H4 (cell line): ENCODE data around the gene FGF12. TPM values are rescaled to one million over a fixed set of nuclear protein-coding genes. Genes with fewer than 3 reads are reported as not detected.

Source experiments
- DNase-seq: peaks from one replicate; pipeline ENCODE4 v3.0.0-alpha.2; 2015; ENCODE audit warnings: low spot score
- total RNA-seq: library from RNA; depleted of rRNA; stranded (reverse); fragments of >200 nt; shearing (Covaris generic); gene quantifications from 2 replicates; pipeline ENCODE4 v1.2.3, GENCODE V29; 2014

The FGF12 gene
- total RNA-seq, 1 experiment from 2014 or later: 4.4 TPM

DNA sequence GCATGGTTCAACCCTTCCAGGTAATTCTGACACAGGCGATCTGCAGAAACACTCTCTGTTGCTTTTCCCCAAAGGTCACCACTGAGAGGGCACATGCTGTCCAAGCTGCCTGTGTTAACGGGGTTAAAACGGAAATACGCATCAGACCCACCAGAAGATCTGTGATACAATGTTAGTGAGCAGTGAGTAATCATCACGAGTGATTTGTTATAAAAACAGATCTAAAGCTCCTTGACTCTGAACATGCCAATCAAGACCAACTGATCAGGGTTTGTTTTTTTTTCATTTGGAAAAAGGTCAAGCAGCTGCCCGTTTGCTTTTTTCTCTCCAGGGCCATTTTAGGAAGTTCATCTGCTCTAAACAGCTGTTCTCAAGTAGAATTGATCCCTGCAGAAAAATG is 43.2 kb downstream of the FGF12 start:
- DNase-seq: no peak

DNA sequence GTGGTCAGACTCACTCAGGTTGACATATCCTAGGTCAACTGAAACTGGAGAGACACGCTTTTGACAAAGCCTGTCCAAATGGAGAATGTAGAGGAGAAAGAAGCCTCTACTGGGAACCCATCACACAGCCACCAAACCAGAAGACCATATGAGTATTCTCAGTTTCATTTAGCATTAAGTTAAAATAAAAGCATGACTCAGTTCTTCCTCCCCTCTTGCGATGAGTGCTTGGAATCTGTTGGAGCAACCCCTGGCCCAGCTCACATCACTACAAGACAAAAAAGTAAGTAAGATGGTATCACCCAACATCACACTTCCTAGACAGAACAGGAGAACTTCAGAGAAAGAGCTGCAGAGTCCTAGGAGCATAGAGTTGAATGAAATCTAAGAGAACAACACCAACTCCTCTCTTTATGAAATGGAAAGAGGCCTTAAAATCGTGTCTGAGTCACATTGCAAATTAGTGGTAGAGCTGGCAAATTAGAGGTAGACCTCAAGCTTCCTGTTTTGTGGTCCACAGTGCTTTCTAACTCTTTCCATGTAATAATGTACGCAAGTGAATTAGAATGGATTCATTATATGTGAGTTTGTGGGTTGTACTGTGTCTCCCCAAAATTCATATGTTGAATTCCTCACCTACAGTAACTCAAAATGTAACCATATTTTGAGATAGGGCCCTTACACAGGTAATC is 51.2 kb downstream of the FGF12 start:
- DNase-seq: no peak

DNA sequence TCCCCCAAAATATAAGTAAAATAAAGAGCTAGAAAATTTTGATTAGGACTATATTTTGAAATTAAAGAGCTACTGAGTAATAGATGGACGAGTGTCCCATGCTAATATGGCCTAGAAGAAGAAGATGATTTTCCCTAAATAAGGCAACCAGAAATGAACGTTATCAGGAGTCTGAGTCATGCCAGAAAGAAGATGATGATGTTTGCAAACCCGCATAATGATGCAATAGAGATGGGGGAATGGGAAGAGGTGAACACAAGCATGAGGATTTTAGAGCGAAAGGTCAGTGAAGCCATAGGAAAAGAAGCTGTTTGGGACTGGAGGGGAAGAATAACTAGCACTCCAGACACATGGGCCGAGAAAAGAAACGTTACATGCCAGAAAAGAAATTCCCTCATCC is 71.7 kb downstream of the FGF12 start:
- no peak for DNase-seq

DNA sequence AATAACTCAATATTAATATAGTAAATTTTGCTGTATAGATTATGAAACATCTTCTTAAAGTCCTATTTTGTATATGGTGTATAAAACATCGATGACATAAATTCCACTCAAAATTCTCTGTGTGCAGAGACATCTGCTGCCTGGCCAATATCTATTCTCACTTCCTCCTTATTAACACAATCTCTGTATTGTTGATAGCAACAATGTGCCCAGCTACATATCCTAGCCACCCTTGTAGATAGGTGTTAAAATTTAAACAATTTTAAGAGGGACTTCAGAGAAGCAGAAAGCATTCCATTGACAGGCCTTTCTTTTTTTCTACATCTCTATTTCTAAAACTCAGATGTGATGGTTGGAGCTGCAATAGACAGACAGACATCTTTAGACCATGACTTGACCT is 72.3 kb downstream of the FGF12 start:
- no peak for DNase-seq

DNA sequence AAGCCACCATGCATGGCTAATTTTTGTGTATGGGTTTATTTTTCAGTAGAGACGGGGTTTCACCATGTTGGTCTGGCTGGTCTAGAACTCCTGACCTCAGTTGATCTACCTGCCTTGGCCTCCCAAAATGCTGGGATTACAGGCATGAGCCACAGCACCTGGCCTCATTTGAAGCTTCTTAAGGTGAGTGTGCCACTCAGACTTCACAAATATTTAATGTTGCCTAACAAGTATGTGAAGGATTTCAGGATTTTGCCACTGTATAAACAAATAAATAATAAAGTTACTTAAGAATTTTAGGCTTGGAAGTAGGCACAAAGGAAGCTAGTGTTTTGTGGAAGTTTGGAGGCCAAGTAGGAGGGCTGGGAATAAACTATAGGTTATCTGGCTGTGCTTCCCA is 73.5 kb downstream of the FGF12 start:
- no peak for DNase-seq

DNA sequence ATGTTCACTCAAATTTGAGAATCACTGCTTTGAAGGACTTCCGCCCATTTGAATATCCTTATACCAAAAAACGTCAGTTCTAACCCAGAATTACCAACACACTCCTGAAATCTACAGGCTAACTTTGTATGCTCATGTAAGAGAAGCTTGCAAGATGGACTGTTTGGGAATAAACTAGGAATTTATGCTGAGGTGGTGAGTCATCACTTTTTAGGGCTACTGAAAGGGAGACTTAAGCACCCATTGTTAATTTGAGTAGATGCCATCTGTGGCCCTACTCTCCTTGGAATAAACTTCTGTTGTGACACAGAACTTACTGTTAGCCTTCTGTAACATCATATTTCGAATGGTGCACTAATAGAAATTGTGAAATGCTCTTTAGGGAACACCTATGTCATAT is 74.6 kb downstream of the FGF12 start:
- no peak for DNase-seq

DNA sequence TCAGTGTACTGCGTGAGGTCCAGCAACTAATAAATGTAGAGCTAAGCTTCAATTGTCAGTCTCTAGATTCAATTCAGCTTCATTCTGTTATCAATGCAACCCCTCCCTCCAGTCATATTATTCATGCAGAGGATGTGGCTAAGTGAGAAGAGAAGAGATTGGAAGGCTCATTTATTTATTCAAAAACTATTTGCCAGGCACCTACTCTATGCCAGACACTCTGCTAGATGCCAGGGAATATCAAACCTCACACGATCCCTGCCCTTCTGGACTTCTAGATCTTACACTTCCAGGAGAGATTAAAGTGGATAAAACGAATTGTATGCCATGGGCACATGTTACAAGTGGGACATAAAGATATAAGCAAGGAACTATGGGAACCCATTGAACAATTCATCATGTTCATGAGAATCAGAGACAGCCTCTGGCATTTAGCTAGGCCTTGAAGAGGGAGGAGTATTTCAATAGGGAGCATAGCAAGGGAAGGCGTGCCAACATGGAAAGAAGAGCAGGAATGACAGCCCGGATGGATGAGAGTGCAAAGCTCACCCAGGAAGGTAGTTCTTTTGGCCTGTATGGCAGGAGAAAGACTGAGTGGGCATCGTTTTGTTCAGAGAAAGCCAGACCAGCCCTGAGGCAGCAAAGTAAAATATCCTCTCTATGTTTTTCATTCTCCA is 75.4 kb downstream of the FGF12 start:
- DNase-seq: no peak

DNA sequence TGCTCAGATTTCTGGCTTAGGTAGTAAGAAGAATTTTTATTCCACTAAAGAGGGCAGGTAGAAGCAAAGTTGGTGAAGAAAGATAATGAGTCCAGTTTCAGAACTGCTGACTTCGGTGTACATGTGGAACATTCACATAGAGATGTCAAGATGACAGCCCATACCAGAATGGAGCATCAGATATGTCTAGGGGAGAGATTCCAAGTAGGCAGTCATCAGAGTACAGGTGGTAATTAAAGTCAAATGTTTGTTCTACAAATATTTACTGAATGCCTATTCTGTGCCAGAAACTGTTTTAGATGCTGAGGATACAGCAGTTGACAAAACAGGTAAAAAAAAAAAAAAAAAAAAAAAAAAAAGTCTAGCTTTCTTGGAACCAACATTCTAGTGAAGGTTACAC is 81.9 kb downstream of the FGF12 start:
- DNase-seq: no peak

DNA sequence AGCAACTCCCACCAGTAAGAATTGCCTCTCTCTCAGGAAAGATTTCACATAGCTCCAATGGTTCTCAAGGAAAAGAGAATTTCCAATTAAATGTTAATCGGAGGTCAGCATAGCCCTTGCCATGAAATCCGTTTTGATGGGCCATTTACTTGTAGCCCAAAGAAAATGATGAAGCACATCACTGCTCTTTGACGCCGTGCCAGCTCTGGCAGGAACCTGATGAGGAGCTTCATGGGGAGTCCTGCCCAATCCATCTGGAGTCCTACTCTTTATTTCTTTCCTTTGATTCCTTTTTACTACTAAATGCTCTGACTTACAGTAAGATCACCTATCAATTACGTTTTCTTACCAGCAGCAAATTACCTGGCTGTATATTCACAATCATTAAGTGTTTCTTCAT is 84.7 kb downstream of the FGF12 start:
- DNase-seq: no peak

DNA sequence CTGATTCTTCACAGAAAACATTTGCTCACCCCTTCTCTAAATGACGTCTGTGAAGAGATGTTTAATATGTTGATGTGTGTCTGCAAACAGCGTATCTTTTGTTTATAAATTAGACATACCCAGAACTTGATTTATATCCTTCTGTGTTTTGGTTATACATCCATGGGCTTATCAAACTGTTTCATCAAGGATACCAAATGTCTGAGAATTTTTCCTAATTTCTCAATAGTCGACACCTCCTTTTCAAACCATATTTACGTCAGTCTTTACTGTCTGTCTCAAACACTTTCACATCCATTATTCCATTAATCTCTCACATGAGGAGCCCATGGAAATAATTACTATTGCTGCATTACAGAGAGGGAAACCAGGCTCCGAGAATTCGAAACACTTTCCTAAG is 85.4 kb downstream of the FGF12 start:
- DNase-seq: no peak

DNA sequence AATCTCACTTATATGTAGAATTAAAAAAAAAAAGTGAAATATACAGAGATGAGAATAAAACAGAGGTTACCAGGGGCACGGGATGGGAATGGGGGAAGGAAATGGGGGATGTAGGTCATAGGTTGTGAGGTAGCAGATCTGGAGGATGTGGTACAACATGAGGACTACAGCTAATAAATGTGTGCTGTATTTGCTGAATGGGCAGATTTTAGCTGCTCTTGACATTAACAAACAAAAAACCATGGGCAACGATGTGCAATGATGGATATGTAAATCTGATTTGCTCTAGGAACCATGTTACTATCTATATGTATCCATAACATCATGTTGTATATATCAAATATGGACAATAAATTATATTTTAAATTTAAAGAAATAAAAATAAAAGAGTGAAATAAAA is 87.4 kb downstream of the FGF12 start:
- DNase-seq: no peak

DNA sequence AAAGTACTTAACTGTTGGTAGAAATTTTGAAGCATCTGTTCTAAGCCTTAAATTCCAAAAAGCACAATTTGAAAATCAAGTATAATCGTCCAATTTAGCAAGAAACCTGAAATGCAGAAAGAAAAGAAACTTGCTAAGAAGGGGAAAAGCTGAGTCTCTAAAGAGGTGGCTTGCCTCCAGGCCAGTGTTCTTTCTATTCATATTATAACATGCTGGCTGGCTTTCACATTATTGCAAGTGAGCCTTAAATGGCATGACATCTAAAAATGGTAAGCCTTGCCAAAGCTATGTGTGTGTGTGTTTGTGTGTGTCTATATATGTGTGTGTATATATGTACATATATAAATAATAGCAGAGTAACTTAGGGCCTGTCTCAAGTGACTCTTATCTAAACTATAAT is 89.5 kb downstream of the FGF12 start:
- DNase-seq: no peak

DNA sequence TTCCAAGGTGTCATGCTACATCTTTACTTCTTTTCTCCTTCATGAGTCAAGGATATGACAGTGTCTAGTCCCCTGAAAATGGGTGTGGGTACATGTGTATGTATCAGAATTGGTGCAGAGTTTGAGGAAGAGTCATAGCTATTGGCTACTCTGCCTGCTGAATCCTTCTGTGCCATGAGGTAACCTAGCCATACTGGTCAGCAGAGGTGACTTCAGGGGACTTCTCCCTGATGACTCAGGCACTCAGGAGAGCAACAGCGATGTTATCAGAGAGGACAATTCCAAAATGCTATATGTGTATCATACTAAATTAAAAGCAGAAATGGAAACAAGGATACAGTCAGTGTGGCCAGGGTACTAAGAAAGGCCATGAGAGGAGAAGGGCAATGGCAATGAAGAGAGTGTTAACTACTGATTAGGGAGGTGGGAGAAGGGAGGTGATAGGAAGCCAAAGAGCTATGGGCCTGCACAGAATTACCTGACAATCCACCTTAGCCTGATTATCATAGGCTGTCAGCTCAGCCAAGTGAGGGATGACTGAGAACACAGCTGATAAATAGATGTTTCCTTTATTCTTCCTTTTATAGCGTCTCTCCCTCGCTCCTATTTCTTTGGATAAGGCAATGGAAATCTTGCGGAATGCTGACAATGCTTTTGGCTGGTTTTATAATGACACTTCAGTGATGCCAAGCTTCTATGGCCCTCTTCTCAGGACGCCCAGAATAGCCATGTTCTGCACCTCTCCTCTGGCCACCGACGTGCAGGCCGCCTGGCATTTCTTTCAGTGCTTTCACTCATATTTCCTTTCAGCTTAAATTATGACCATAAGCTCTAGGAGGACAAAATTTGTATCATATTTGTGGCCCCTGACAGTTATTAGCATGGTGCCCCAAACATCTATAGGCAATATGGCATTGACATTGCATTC is 90.6 kb downstream of the FGF12 start:
- no peak for DNase-seq

DNA sequence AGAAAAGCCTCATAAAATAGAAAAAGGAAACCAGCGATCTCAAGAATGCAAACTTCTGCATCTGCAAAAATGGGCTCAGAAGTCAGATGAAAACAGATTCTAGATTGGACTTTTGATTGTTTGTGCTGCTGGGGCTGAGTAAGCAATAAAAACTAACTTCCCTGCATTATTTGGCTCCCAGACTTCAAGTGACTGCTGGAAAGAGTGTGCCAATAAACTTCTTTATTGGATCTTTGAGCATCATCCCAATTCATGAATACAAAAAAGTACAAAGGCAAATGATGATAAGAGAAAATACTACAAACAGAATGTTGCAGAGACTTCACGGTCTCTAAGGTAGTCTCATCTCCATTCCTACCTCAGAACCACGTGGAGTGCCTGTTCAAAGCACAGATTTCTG is 97.9 kb downstream of the FGF12 start:
- no peak for DNase-seq

DNA sequence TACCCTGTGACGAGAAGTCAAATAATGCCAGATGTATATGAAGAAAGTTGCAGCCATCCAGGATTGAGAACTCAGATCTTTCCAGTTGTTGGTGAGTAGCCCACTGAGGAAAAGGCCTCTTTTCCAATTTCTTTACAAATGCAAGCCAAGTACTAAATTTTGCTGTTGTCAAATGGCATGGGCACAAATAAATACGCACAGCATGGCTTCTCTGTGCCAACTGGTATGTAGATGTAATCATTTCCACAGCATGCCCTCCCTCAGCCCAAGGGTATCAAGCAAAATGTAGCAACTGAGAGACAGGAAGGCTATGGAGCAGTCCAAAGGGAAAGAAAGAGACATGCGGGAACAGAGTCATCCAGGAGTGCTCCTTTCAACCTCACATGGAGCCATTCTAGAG is 105.4 kb downstream of the FGF12 start:
- DNase-seq: no peak

DNA sequence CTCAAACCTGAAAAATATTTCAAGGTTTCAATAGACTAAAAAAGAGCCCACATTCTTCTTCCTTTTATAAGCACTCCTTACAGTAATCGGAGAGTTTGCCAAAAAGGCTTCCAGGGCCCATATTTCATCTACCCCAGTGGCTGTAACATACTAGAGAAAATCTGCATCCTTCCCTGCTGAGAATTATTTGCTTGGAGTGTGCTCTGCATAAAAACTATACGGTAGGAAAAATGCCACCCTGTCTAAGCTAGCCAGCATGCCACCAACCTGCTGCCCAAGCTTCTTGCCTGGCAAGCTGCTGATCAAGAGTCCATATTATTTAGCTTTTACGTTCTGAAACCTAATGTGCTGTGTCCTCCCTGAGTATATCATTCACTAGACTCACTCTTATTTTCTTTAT is 107.1 kb downstream of the FGF12 start:
- DNase-seq: no peak

DNA sequence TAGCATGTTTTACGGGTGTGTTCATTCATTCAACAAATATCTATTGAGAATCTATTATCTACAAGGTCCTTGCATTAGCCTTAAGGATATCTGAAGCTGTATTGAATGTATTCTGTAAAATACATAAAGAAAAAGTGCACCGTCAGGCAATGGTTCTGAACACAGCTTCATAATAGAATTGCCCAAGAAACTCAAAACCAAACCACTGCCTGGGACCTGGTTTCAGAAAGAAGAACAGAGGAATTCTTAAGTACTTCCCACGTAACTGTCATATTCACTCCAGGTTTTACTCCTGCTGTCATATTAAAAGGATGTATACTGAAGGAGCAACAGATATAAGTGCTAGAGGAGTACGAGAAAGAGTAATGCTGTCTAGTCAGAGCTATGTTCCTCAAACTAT is 115.9 kb downstream of the FGF12 start:
- no peak for DNase-seq

DNA sequence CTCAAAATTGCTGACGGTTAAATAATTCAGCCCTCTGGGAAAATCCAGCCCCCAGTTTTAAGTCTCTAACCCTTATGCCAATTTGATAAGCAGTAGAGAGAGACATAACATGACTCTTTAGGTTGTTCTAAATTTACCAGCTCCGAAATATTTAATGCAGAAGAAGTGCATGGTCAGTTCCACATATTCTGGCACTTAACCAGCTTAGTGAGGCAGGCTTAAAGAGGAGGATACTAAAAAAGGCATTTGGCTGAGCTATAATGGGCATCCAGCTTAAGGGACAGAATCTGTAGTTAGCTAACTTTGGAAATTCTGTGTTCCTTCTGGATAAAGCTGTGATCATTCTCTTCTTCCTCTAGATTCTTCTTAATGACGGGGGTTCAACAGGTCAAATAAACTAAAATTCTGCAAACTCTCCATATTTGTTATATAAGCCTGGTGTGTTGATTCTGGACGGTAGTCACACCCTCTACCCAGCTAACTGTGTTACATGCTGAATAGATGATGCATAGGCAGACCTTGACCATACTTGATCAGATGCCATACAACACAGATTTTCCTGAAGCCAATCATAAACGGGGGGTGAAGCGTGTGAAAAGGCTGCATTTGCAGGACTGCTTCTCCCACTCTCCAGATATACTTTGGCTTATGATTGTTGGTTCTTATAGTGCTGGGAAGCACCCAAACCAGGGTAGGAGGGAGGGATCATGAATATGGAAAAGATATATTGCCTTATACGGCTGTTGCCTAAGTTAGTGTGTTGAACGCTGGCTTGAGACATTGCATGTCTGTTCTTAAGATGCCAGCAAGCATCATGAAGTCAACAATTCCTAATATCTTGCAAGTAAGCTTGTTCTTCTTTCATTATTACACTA is 118.4 kb downstream of the FGF12 start:
- no peak for DNase-seq

DNA sequence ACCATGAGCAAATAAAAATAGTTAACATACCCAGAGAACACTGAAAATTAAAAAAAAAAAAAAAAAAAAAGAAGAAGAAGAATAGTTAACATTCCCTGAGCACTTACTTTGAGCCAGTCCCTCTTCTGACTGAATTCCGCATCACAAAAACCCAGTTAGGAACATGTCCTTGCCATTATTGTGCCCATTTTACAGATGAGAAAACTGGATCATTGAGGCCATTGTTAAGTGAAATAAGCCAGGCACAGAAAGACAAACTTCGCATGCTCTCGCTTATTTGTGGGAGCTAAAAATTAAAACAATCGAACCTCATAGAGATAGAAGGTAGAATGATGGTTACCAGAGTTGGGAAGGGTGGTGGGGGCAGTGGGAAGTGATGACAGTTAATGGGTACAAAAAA is 119.5 kb downstream of the FGF12 start:
- no peak for DNase-seq

DNA sequence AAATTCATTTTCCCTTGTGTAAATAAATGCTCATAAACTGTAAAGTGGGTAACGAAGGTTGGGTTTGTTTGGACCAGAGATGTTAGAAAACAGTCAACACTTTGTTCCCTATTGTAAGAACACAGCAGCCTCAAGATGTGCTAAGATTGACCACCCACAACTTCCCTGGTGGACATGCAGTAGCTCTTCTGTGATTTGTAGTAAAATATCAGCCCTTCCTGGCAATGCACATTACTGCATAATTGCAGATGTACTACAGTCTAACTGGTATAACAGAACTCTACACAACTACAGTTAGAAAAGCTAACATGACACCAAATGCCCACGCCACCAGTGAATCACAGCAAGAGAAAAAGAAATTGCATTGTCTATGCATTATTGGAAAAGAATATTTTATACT is 129.4 kb downstream of the FGF12 start:
- DNase-seq: no peak

DNA sequence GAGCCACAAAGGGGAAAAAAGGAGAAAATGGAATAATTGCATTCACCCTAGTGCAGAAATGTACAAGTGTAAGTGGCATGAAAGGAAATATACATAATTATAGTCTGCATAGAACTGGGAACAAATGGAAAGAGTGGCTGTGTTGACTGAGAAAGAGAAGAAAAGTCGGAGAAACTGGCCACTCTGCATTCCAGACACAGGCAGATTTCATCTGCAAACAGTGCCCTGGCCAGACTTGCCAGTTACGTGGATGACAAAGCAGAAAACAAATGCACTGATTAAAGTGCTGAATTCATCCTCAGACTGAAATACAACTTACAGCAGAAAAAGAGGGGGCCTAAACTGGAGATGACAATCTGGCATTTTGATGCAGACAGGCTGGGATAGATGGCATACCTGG is 129.8 kb downstream of the FGF12 start:
- DNase-seq: no peak

DNA sequence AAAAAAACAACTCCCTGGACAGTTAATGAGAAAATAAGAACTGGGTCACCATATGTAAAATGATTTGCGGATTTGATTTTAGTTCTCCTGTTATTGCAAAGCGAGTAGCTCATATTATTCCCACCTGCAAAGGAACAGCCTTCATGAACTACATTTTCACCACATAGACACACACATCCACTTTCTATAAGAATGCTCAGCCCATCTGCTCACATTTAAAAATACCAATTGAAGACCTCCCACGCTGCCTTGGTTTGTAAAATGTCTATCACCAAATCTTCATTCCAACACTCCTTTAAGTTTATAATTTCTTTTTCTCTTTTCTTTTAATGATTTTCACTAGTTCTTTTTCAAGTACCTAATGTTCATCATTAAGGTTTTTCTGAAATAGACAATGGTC is 148.6 kb downstream of the FGF12 start:
- DNase-seq: no peak
